A673 (cell line): ENCODE data around the gene TRAPPC10. TPM values are rescaled to one million over a fixed set of nuclear protein-coding genes. Genes with fewer than 3 reads are reported as not detected.

Experiments
- BruUV-seq: library from RNA; stranded (reverse); fragments of 400-500 nt; replicated peaks from 2 replicates; lab custom pipeline; 2021; lab: Mats Ljungman, UMichigan
- CTCF ChIA-PET: fragments of 300-600 bp; sonication (Branson Sonifier 250); formaldehyde crosslinking; loops from one replicate; lab custom pipeline; 2022; ENCODE audit warnings: antibody characterized with exemption; lab: Charles Lee
- POLR2A ChIA-PET: fragments of 300-600 bp; sonication (Branson Sonifier 250); formaldehyde crosslinking; loops from one replicate; lab custom pipeline; 2022; ENCODE audit warnings: antibody characterized with exemption; ENCODE audit not compliant: low non-redundant PET; lab: Charles Lee
- DNase-seq: peaks from one replicate; pipeline ENCODE4 v3.0.0-alpha.2; 2015; ENCODE audit warnings: low spot score
- H3K27ac ChIP-seq: fragments of 200-600 bp; sonication (generic); 2 replicates; pipeline ENCODE4 v1.5.1; 2016; ENCODE audit warnings: mixed run types, low read depth, mild to moderate bottlenecking, mixed read lengths, antibody characterized with exemption, low read length; ENCODE audit not compliant: poor library complexity, severe bottlenecking
- H3K27me3 ChIP-seq: fragments of 200-600 bp; sonication (generic); replicated peaks from 2 replicates; pipeline ENCODE4 v1.6.1; 2017; ENCODE audit warnings: mixed run types, low read depth, mild to moderate bottlenecking, mixed read lengths, antibody characterized with exemption, low read length; ENCODE audit not compliant: insufficient read depth, poor library complexity
- H3K36me3 ChIP-seq: fragments of 200-600 bp; sonication (generic); 2 replicates; pipeline ENCODE4 v1.6.1; 2016; ENCODE audit warnings: mixed run types, mild to moderate bottlenecking, mixed read lengths, antibody characterized with exemption, low read length; ENCODE audit not compliant: insufficient read depth, poor library complexity, severe bottlenecking
- H3K4me1 ChIP-seq: fragments of 200-600 bp; sonication (generic); 2 replicates; pipeline ENCODE4 v1.6.1; 2017; ENCODE audit warnings: mixed run types, mild to moderate bottlenecking, mixed read lengths, antibody characterized with exemption, low read length; ENCODE audit not compliant: insufficient read depth, poor library complexity, severe bottlenecking
- H3K4me3 ChIP-seq: fragments of 200-600 bp; sonication (generic); 2 replicates; pipeline ENCODE4 v1.5.1; 2016; ENCODE audit warnings: low read depth, mixed run types, mild to moderate bottlenecking, mixed read lengths, low read length; ENCODE audit not compliant: poor library complexity, severe bottlenecking
- H3K9me3 ChIP-seq: fragments of 200-600 bp; sonication (generic); 2 replicates; pipeline ENCODE4 v1.6.1; 2016; ENCODE audit warnings: mixed run types, low read depth, mild to moderate bottlenecking, mixed read lengths, antibody characterized with exemption, low read length; ENCODE audit not compliant: poor library complexity, severe bottlenecking
- EZH2 ChIP-seq: fragments of 200-600 bp; sonication (generic); IDR thresholded peaks from 2 replicates; pipeline ENCODE4 v1.6.1; 2017; ENCODE audit warnings: borderline replicate concordance, low read depth, mild to moderate bottlenecking, mixed read lengths, antibody characterized with exemption, low read length; ENCODE audit not compliant: poor library complexity, severe bottlenecking
- intact Hi-C: fragments of 100-400 bp; cut with micrococcal nuclease; formaldehyde crosslinking; loops from one replicate; pipeline ENCODE4 v1.10.0; 2022; ENCODE audit not compliant: unreplicated experiment
- total RNA-seq: library from RNA; stranded (reverse); gene quantifications from 2 replicates; pipeline ENCODE4 v1.2.3, GENCODE V29; 2021
- TF ChIP-seq, protein P1 (sequence below): fragments of 300-800, 200-600 bp; sonication (generic); conservative IDR thresholded peaks from 2 replicates; pipeline ENCODE4 v1.5.1; 2017; ENCODE audit warnings: low read depth, mild to moderate bottlenecking, antibody characterized with exemption, low read length, moderate library complexity, mixed read lengths

The TRAPPC10 gene
- total RNA-seq, 1 experiment from 2014 or later: 51.4 TPM

DNA sequence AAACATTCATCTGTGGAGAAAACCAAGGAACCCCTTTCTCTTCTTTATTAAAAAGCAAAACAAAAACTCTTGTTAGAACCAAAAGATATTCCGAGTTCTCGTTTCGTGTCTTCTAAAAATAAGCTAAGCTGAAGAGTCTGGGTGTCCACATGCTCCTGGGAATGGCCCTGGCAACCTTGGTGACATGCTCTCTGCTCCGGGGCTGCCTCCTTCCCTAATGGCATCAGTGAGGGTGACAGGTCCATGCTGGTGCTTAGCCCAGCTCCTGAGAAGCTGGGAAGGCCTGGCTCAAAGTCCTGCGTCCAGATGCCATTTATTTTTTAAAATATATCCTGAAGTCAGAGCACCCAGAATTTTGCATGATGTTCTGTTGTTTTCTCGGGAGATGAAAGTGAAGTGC is 24.6 kb upstream of the TRAPPC10 start:
- Histone ChIP-seq H3K27me3 (no peaks in the 10 kb centered on the region), H3K36me3 (peaks cover under 1% of the 10 kb centered on the region), H3K4me1 (no peaks in the 10 kb centered on the region), H3K4me3 (no peak overlapping the region), H3K27ac (no peak overlapping the region), H3K9me3 (no peaks in the 10 kb centered on the region)
- BruUV-seq: no TSS peak
- POLR2A ChIA-PET: no interaction called here
- TF ChIP-seq, protein P1, sequence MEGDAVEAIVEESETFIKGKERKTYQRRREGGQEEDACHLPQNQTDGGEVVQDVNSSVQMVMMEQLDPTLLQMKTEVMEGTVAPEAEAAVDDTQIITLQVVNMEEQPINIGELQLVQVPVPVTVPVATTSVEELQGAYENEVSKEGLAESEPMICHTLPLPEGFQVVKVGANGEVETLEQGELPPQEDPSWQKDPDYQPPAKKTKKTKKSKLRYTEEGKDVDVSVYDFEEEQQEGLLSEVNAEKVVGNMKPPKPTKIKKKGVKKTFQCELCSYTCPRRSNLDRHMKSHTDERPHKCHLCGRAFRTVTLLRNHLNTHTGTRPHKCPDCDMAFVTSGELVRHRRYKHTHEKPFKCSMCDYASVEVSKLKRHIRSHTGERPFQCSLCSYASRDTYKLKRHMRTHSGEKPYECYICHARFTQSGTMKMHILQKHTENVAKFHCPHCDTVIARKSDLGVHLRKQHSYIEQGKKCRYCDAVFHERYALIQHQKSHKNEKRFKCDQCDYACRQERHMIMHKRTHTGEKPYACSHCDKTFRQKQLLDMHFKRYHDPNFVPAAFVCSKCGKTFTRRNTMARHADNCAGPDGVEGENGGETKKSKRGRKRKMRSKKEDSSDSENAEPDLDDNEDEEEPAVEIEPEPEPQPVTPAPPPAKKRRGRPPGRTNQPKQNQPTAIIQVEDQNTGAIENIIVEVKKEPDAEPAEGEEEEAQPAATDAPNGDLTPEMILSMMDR: no peak
- no peak for TF ChIP-seq EZH2
- DNase-seq: no peak
- intact Hi-C loops: no loop called here
- CTCF ChIA-PET: no interaction called here

DNA sequence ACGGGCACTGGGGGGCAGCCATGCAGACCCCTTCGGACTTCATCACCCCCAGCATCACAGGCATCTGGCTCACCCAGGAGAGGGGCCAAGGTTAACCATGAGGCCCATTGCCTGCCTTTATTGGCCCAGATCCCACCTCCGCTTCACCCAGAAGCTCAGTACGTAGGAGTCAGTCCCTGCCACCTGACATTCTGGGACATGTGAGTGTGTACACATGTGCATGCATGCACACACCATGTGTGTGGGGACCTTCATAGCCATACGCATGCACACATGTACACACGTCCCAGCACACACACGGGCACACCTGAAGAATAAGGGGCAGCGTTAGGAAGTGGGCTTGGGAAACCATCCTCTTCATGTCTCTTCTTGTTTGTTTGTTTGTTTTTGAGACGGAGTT is 24.1 kb upstream of the TRAPPC10 start:
- no TSS peak for BruUV-seq
- intact Hi-C loops: no loop called here
- Histone ChIP-seq H3K27ac (no peak overlapping the region), H3K4me1 (no peaks in the 10 kb centered on the region), H3K4me3 (no peak overlapping the region), H3K9me3 (no peaks in the 10 kb centered on the region), H3K36me3 (no peaks in the 10 kb centered on the region), H3K27me3 (no peaks in the 10 kb centered on the region)
- CTCF ChIA-PET: no interaction called here
- TF ChIP-seq, protein P1: no peak
- TF ChIP-seq EZH2: no peak
- DNase-seq: no peak
- POLR2A ChIA-PET: no interaction called here

DNA sequence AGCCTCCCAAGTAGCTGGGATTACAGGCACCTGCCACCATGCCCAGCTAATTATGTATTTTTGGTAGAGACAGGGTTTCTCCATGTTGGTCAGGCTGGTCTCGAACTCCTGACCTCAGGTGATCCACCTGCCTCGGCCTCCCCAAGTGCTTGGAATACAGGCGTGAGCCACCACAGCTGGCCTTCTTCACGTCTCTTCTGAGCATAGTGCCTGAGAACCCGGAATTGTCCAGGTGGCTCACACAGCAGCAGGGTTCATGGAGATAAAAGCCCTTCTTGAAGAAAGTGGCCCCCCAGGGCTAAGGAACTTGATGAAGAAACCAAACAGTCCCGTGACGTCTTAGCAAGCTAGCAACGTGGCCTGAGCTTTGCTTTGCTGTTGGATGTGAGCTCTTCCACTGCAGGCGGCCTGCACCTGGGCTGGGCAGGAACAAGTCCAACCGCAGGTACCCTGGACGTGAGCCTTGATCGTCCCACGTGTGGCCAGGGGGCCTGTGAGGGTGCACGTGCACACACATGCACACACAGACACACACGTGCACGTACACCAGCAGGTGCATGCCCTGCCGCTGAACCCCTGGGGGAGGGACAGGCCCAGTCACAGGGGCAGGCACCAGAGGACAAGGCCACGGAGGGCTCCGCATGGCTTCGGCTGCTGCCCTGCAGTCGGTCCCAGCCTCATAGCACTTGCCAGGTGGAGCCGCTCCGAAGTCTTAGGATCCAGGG is 23.4 kb upstream of the TRAPPC10 start:
- Histone ChIP-seq H3K36me3 (no peaks in the 10 kb centered on the region), H3K4me3 (no peak overlapping the region), H3K27ac (no peak overlapping the region), H3K4me1 (no peaks in the 10 kb centered on the region), H3K27me3 (no peaks in the 10 kb centered on the region), H3K9me3 (no peaks in the 10 kb centered on the region)
- POLR2A ChIA-PET: no interaction called here
- BruUV-seq: no TSS peak
- intact Hi-C loops: no loop called here
- CTCF ChIA-PET: no interaction called here
- TF ChIP-seq, protein P1: no peak
- TF ChIP-seq EZH2: no peak
- no peak for DNase-seq
